SK-N-SH (cell line): ENCODE results near the gene PXT1. TPM values are rescaled to one million over a fixed set of nuclear protein-coding genes. Genes with fewer than 3 reads are reported as not detected.

Experiments used
- CTCF ChIA-PET: fragments of 300-600, 350-600 bp; formaldehyde crosslinking; extraction: SDS; loops from one replicate; lab custom pipeline; 2021; lab: Yijun Ruan, JAX
- POLR2A ChIA-PET: fragments of 350-600 bp; sonication (Branson Sonifier 250); formaldehyde crosslinking; extraction: SDS; loops from one replicate; lab custom pipeline; 2020; ENCODE audit warnings: antibody characterized with exemption, inconsistent platforms; lab: Yijun Ruan, JAX
- DNase-seq: peaks from one replicate; pipeline ENCODE4 v3.0.0; 2012
- H2AFZ ChIP-seq: fragments of 200-600 bp; sonication (generic); 2 replicates; pipeline ENCODE4 v1.8.1; 2016; ENCODE audit warnings: antibody characterized with exemption, mild to moderate bottlenecking, low read depth
- H3F3A ChIP-seq: fragments of 200-600 bp; sonication (generic); replicated peaks from 2 replicates; pipeline ENCODE3; 2016; ENCODE audit warnings: antibody characterized with exemption, mild to moderate bottlenecking; ENCODE audit not compliant: insufficient read depth
- H3K27ac ChIP-seq, 2 experiments: fragments of 200-500 bp in 1 of 2; fragments of 200-600 bp in 1 of 2; sonication (Bioruptor generic) in 1 of 2; sonication (generic), shearing (Covaris generic) in 1 of 2; 2 replicates each; pipeline versions ENCODE4 v1.5.1 to v1.6.1; 2014 to 2016; ENCODE audit warnings: low read depth in 2 of 2, inconsistent platforms in 1 of 2, low read length in 1 of 2, mild to moderate bottlenecking in 1 of 2, mixed read lengths in 1 of 2
- H3K27me3 ChIP-seq: fragments of 200-600 bp; sonication (generic), shearing (Covaris generic); 2 replicates; pipeline ENCODE4 v1.6.1; 2016; ENCODE audit warnings: mixed run types; ENCODE audit not compliant: insufficient read depth
- H3K36me3 ChIP-seq, 2 experiments: fragments of 200-500 bp in 1 of 2; fragments of 200-600 bp in 1 of 2; sonication (Bioruptor generic) in 1 of 2; sonication (generic) in 1 of 2; replicated peaks in 1 of 2; 2 replicates each; pipeline versions ENCODE3 to v1.5.1; 2014 to 2016; ENCODE audit warnings: low read length in 1 of 2, mild to moderate bottlenecking in 1 of 2; ENCODE audit not compliant: insufficient read depth in 2 of 2, control insufficient read depth in 1 of 2
- H3K4me1 ChIP-seq, 2 experiments: fragments of 200-500 bp in 1 of 2; fragments of 200-600 bp in 1 of 2; sonication (Bioruptor generic) in 1 of 2; sonication (generic), shearing (Covaris generic) in 1 of 2; 2 replicates each; pipeline versions ENCODE4 v1.5.1 to v1.6.1; 2014 to 2016; ENCODE audit warnings: low read depth in 1 of 2, low read length in 1 of 2, mixed run types in 1 of 2; ENCODE audit not compliant: insufficient read depth in 2 of 2, control insufficient read depth in 1 of 2
- H3K4me2 ChIP-seq: fragments of 200-600 bp; sonication (generic), shearing (Covaris generic); 2 replicates; pipeline ENCODE4 v1.6.1; 2017; ENCODE audit warnings: mixed run types
- H3K4me3 ChIP-seq, 2 experiments: fragments of 200-500 bp in 1 of 2; fragments of 200-600 bp in 1 of 2; sonication (Bioruptor generic) in 1 of 2; sonication (generic), shearing (Covaris generic) in 1 of 2; 2 replicates each; pipeline versions ENCODE4 v1.5.1 to v1.8.1; 2014 to 2016; ENCODE audit warnings: low read depth in 2 of 2, inconsistent platforms in 1 of 2, low read length in 1 of 2, mild to moderate bottlenecking in 1 of 2, mixed read lengths in 1 of 2, moderate library complexity in 1 of 2
- H3K79me2 ChIP-seq: fragments of 200-600 bp; sonication (generic); 2 replicates; pipeline ENCODE4 v1.8.1; 2017; ENCODE audit warnings: mild to moderate bottlenecking; ENCODE audit not compliant: insufficient read depth
- H3K9ac ChIP-seq: fragments of 200-600 bp; sonication (generic); 2 replicates; pipeline ENCODE4 v1.6.1; 2017; ENCODE audit warnings: mixed run types
- H3K9me2 ChIP-seq: fragments of 200-600 bp; sonication (generic); 2 replicates; pipeline ENCODE4 v1.6.1; 2017; ENCODE audit warnings: mixed run types
- H3K9me3 ChIP-seq: fragments of 200-600 bp; sonication (generic); 2 replicates; pipeline ENCODE4 v1.6.1; 2017; ENCODE audit warnings: mixed run types, mild to moderate bottlenecking, moderate library complexity
- H4K20me1 ChIP-seq: fragments of 200-600 bp; sonication (generic); 2 replicates; pipeline ENCODE4 v1.6.1; 2017; ENCODE audit warnings: mild to moderate bottlenecking, mixed run types; ENCODE audit not compliant: insufficient read depth
- CHD2 ChIP-seq: fragments of 150-350 bp; IDR thresholded peaks from 2 replicates; pipeline ENCODE4 v1.6.1; 2018; ENCODE audit warnings: low read length; ENCODE audit not compliant: partially characterized antibody
- EP300 ChIP-seq, 2 experiments: IDR thresholded peaks; 2 replicates each; pipeline versions ENCODE4 v1.4.0 to v1.6.1; 2012; ENCODE audit warnings: borderline replicate concordance in 1 of 2, low read depth in 1 of 2, low read length in 1 of 2
- FOSL2 ChIP-seq: IDR thresholded peaks from 2 replicates; pipeline ENCODE4 v1.4.0; 2012; ENCODE audit warnings: low read depth, mild to moderate bottlenecking, moderate library complexity, borderline replicate concordance
- FOXM1 ChIP-seq: IDR thresholded peaks from 2 replicates; pipeline ENCODE4 v1.4.0; 2012; ENCODE audit warnings: low read depth, mild to moderate bottlenecking
- MEF2A ChIP-seq: IDR thresholded peaks from 2 replicates; pipeline ENCODE4 v1.4.0; 2012; ENCODE audit warnings: low read depth, borderline replicate concordance
- NRF1 ChIP-seq: IDR thresholded peaks from 2 replicates; pipeline ENCODE4 v1.6.1; 2012; ENCODE audit warnings: low read depth, mild to moderate bottlenecking, low read length
- POLR2AphosphoS5 ChIP-seq: IDR thresholded peaks from 2 replicates; pipeline ENCODE4 v1.6.1; 2012; ENCODE audit warnings: low read depth, low read length
- RFX5 ChIP-seq: IDR thresholded peaks from 2 replicates; pipeline ENCODE4 v1.6.1; 2012; ENCODE audit warnings: mild to moderate bottlenecking, improper control_type of control experiment, low read length
- RXRA ChIP-seq: IDR thresholded peaks from 2 replicates; pipeline ENCODE4 v1.4.0; 2012; ENCODE audit warnings: low read depth, mild to moderate bottlenecking, borderline replicate concordance
- SMC3 ChIP-seq: IDR thresholded peaks from 2 replicates; pipeline ENCODE4 v1.6.1; 2012; ENCODE audit warnings: low read depth, low read length, improper control_type of control experiment
- WGBS: methylation state at CpG from one replicate; pipeline ENCODE4 v1.1.6; 2017; ENCODE audit warnings: low lambda C conversion rate; 5-methylcytosine and 5-hydroxymethylcytosine counted together
- polyA plus RNA-seq, 3 experiments: library from polyadenylated mRNA; depleted of rRNA; stranded (reverse); fragments of >200 nt; gene quantifications; 2 replicates each; pipeline ENCODE4 v1.2.3, GENCODE V29; 2012
- TF ChIP-seq, protein P1 (sequence below): fragments of 150-350 bp; IDR thresholded peaks from 2 replicates; pipeline ENCODE4 v1.6.1; 2016; ENCODE audit warnings: mild to moderate bottlenecking, low read depth, low read length
- TF ChIP-seq, protein P2 (sequence below): IDR thresholded peaks from 2 replicates; pipeline ENCODE4; 2012
- TF ChIP-seq, protein P3 (sequence below): fragments of 150-350 bp; IDR thresholded peaks from 2 replicates; pipeline ENCODE4 v1.6.1; 2017; ENCODE audit warnings: antibody characterized with exemption, low read length, low read depth, borderline replicate concordance
- TF ChIP-seq, protein P4 (sequence below): IDR thresholded peaks from 2 replicates; pipeline ENCODE4 v1.6.1; 2012; ENCODE audit warnings: mild to moderate bottlenecking, low read depth, low read length, moderate library complexity

The PXT1 gene
- polyA plus RNA-seq, 1 of the 3 experiments (the other 2 are of a cell fraction): not detected

DNA sequence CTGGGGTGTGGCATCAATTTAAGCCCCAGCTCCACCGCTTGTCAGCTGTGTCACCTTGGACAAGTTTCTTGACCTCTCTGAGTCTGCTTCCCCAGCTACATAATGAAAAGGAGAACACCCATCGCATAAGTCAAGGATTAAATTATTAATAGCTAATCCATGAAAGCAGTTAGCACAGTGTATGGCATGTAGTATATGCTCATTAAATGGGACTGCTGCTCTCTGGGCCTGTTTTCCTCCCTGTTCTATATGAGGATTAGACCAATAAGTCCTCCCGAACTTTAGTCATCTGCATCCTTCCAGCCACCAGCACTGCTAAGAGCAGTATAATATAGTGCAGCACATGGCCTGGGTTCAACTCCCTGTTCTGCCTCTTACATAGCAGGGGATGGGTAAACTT, 74.9 kb downstream of the PXT1 start:
- Histone ChIP-seq H3K9me3 (no peaks in the 10 kb centered on the region), H3K36me3 (no peaks in the 10 kb centered on the region), H3K9me2 (no peaks in the 10 kb centered on the region), H3K79me2 (no peaks in the 10 kb centered on the region), H3K27me3 (no peaks in the 10 kb centered on the region), H3F3A (no peaks in the 10 kb centered on the region), H3K27ac (no peak overlapping the region), H4K20me1 (no peaks in the 10 kb centered on the region), H3K4me3 (no peak overlapping the region), H2AFZ (no peak overlapping the region), H3K4me1 (no peaks in the 10 kb centered on the region), H3K4me2 (no peak overlapping the region), H3K9ac (no peak overlapping the region)
- no peak for TF ChIP-seq MEF2A
- TF ChIP-seq RFX5: no peak
- no peak for TF ChIP-seq RXRA
- TF ChIP-seq SMC3: no peak
- no peak for TF ChIP-seq NRF1
- TF ChIP-seq CHD2: no peak
- TF ChIP-seq, protein P1, sequence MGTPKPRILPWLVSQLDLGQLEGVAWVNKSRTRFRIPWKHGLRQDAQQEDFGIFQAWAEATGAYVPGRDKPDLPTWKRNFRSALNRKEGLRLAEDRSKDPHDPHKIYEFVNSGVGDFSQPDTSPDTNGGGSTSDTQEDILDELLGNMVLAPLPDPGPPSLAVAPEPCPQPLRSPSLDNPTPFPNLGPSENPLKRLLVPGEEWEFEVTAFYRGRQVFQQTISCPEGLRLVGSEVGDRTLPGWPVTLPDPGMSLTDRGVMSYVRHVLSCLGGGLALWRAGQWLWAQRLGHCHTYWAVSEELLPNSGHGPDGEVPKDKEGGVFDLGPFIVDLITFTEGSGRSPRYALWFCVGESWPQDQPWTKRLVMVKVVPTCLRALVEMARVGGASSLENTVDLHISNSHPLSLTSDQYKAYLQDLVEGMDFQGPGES: no peak
- no peak for TF ChIP-seq FOXM1
- no peak for TF ChIP-seq FOSL2
- no peak for TF ChIP-seq EP300 (IDR thresholded peaks at IDR 0.05; ENCODE audit: borderline replicate concordance in 1 of 2, low read depth in 1 of 2, low read length in 1 of 2)
- TF ChIP-seq, protein P2, sequence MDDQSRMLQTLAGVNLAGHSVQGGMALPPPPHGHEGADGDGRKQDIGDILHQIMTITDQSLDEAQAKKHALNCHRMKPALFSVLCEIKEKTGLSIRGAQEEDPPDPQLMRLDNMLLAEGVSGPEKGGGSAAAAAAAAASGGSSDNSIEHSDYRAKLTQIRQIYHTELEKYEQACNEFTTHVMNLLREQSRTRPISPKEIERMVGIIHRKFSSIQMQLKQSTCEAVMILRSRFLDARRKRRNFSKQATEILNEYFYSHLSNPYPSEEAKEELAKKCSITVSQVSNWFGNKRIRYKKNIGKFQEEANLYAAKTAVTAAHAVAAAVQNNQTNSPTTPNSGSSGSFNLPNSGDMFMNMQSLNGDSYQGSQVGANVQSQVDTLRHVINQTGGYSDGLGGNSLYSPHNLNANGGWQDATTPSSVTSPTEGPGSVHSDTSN: no peak
- TF ChIP-seq, protein P3, sequence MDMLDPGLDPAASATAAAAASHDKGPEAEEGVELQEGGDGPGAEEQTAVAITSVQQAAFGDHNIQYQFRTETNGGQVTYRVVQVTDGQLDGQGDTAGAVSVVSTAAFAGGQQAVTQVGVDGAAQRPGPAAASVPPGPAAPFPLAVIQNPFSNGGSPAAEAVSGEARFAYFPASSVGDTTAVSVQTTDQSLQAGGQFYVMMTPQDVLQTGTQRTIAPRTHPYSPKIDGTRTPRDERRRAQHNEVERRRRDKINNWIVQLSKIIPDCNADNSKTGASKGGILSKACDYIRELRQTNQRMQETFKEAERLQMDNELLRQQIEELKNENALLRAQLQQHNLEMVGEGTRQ: no peak
- TF ChIP-seq, protein P4, sequence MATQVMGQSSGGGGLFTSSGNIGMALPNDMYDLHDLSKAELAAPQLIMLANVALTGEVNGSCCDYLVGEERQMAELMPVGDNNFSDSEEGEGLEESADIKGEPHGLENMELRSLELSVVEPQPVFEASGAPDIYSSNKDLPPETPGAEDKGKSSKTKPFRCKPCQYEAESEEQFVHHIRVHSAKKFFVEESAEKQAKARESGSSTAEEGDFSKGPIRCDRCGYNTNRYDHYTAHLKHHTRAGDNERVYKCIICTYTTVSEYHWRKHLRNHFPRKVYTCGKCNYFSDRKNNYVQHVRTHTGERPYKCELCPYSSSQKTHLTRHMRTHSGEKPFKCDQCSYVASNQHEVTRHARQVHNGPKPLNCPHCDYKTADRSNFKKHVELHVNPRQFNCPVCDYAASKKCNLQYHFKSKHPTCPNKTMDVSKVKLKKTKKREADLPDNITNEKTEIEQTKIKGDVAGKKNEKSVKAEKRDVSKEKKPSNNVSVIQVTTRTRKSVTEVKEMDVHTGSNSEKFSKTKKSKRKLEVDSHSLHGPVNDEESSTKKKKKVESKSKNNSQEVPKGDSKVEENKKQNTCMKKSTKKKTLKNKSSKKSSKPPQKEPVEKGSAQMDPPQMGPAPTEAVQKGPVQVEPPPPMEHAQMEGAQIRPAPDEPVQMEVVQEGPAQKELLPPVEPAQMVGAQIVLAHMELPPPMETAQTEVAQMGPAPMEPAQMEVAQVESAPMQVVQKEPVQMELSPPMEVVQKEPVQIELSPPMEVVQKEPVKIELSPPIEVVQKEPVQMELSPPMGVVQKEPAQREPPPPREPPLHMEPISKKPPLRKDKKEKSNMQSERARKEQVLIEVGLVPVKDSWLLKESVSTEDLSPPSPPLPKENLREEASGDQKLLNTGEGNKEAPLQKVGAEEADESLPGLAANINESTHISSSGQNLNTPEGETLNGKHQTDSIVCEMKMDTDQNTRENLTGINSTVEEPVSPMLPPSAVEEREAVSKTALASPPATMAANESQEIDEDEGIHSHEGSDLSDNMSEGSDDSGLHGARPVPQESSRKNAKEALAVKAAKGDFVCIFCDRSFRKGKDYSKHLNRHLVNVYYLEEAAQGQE: no peak
- TF ChIP-seq POLR2AphosphoS5: no peak
- ChIA-PET CTCF (interaction anchor here (0.9 to 1.5 kb wide), 3 partner anchors 63 to 66 kb away, joined by 4 to 6 read pairs (median 4); no protein-coding TSS in a partner anchor), POLR2A (no interaction called here)
- 92% methylated on average over 3 of the region's 3 CpGs for WGBS
- no peak for DNase-seq
